GM18499 (cell line): ENCODE results near the gene DENND2A.

Source experiments
- ATAC-seq: cut with Tn5 transposase; IDR thresholded peaks from one replicate; pipeline ENCODE4 v1.9.1; 2021; ENCODE audit warnings: moderate number of reproducible peaks; ENCODE audit not compliant: insufficient read depth, unreplicated experiment

DENND2A gene

GRCh38 chr7:140479062-140479738 lies 161.4 kb downstream of the DENND2A start, which contains the start of gene MKRN1:
Gene MKRN1, minus strand, starts transcription at chr7:140479505. Its CDS starts 161 bp downstream, at chr7:140479344.
- peak; percentile 60 for ATAC-seq

- ATAC-seq = peak; percentile 7
Observed at GRCh38 chr7:140478246-140479061, 162.2 kb downstream of the DENND2A start.

- ATAC-seq = no peak
Observed at GRCh38 chr7:140476698-140477261, 163.8 kb downstream of the DENND2A start.

- no peak for ATAC-seq
Observed at GRCh38 chr7:140475747-140476333, 164.8 kb downstream of the DENND2A start.
